H1 (cell line): ENCODE results near the gene B9D1. TPM values are rescaled to one million over a fixed set of nuclear protein-coding genes. Genes with fewer than 3 reads are reported as not detected.
A peak's percentile ranks its signal among the peaks of the same experiment; 100 is the strongest.

Experiments
- CTCF ChIA-PET: fragments of 300-600 bp; sonication (Branson Sonifier 250); formaldehyde crosslinking; loops from one replicate; lab custom pipeline; 2021; ENCODE audit not compliant: partially characterized antibody; lab: Charles Lee
- POLR2A ChIA-PET: fragments of 300-600 bp; sonication (Branson Sonifier 250); formaldehyde crosslinking; loops from one replicate; lab custom pipeline; 2021; ENCODE audit warnings: inconsistent platforms; ENCODE audit not compliant: partially characterized antibody; lab: Charles Lee
- DNase-seq, 2 experiments: peaks; one replicate each; pipeline versions ENCODE4 v3.0.0 to v3.0.0-alpha.2; 2010 to 2022; ENCODE audit warnings: low spot score in 2 of 2, low read depth in 1 of 2, mixed read lengths in 1 of 2
- FAIRE-seq: peaks from 2 replicates; lab custom pipeline; 2011; peaks lifted over from hg19 to GRCh38; lab: Jason Lieb, UNC
- H2AFZ ChIP-seq: 2 replicates; pipeline ENCODE4 v1.8.1; 2012; ENCODE audit warnings: low read length, inconsistent platforms
- H2AK5ac ChIP-seq: 2 replicates; pipeline ENCODE4 v1.6.1; 2013; ENCODE audit warnings: low read depth, low read length
- H2BK120ac ChIP-seq: replicated peaks from 2 replicates; pipeline ENCODE3; 2013; ENCODE audit warnings: low read depth, low read length, inconsistent platforms
- H2BK12ac ChIP-seq: 2 replicates; pipeline ENCODE4 v1.6.1; 2013; ENCODE audit warnings: low read depth, low read length
- H2BK15ac ChIP-seq: 2 replicates; pipeline ENCODE4 v1.6.1; 2013; ENCODE audit warnings: low read length
- H2BK20ac ChIP-seq: 2 replicates; pipeline ENCODE4 v1.6.1; 2013; ENCODE audit warnings: low read length
- H2BK5ac ChIP-seq: 2 replicates; pipeline ENCODE4 v1.6.1; 2013; ENCODE audit warnings: low read depth, low read length
- H3K14ac ChIP-seq: 2 replicates; pipeline ENCODE4 v1.6.1; 2013; ENCODE audit warnings: inconsistent platforms; ENCODE audit not compliant: insufficient read length
- H3K18ac ChIP-seq: 2 replicates; pipeline ENCODE4 v1.6.1; 2013; ENCODE audit warnings: low read length; ENCODE audit errors: extremely low read depth
- H3K23ac ChIP-seq: 2 replicates; pipeline ENCODE4 v1.6.1; 2013; ENCODE audit warnings: inconsistent platforms; ENCODE audit not compliant: insufficient read length
- H3K23me2 ChIP-seq: 2 replicates; pipeline ENCODE4 v1.6.1; 2013; ENCODE audit warnings: low read depth, low read length
- H3K27ac ChIP-seq: 2 replicates; pipeline ENCODE4 v1.6.1; 2011; ENCODE audit warnings: low read depth, low read length, inconsistent platforms
- H3K27me3 ChIP-seq, 4 experiments: replicated peaks in 1 of 4; 1 replicate in 1 of 4; 2 replicates in 3 of 4; pipeline versions ENCODE4 v1.6.1 to v1.8.1; 2011 to 2013; ENCODE audit warnings: low read length in 3 of 4, mild to moderate bottlenecking in 3 of 4, inconsistent platforms in 2 of 4, mixed read lengths in 2 of 4, moderate library complexity in 1 of 4; ENCODE audit not compliant: control insufficient read depth in 3 of 4, insufficient read depth in 3 of 4; ENCODE audit errors: extremely low read depth in 1 of 4
- H3K36me3 ChIP-seq, 4 experiments: 2 replicates each; pipeline versions ENCODE4 v1.6.1 to v1.8.1; 2011 to 2013; ENCODE audit warnings: mild to moderate bottlenecking in 4 of 4, low read length in 3 of 4, moderate library complexity in 2 of 4, control low read depth in 1 of 4, inconsistent platforms in 1 of 4; ENCODE audit not compliant: insufficient read depth in 4 of 4, control insufficient read depth in 2 of 4
- H3K4ac ChIP-seq: replicated peaks from 2 replicates; pipeline ENCODE3; 2013; ENCODE audit warnings: low read length, low read depth, mixed read lengths, inconsistent platforms; ENCODE audit not compliant: insufficient read length
- H3K4me1 ChIP-seq, 4 experiments: replicated peaks in 1 of 4; 1 replicate in 1 of 4; 2 replicates in 3 of 4; pipeline versions ENCODE4 v1.6.1 to v1.8.1; 2011 to 2013; ENCODE audit warnings: low read length in 3 of 4, inconsistent platforms in 2 of 4, mixed read lengths in 1 of 4; ENCODE audit not compliant: insufficient read depth in 4 of 4, control insufficient read depth in 3 of 4
- H3K4me2 ChIP-seq, 2 experiments: 2 replicates each; pipeline versions ENCODE4 v1.6.1 to v1.8.1; 2011 to 2013; ENCODE audit warnings: low read depth in 2 of 2, low read length in 2 of 2, control low read depth in 1 of 2, inconsistent platforms in 1 of 2, mild to moderate bottlenecking in 1 of 2; ENCODE audit not compliant: insufficient read depth in 1 of 2
- H3K4me3 ChIP-seq, 4 experiments: fragments of 200-600, 300-600 bp in 1 of 4; sonication (generic), shearing (Covaris generic), sonication (Bioruptor Twin) in 1 of 4; 2 replicates each; pipeline versions ENCODE4 v1.5.1 to v1.8.1; 2011 to 2016; ENCODE audit warnings: low read length in 4 of 4, low read depth in 3 of 4, control low read depth in 2 of 4, inconsistent platforms in 2 of 4, mild to moderate bottlenecking in 2 of 4, mixed read lengths in 1 of 4, moderate library complexity in 1 of 4; ENCODE audit not compliant: insufficient read depth in 2 of 4; ENCODE audit errors: extremely low read depth in 1 of 4
- H3K56ac ChIP-seq: replicated peaks from 2 replicates; pipeline ENCODE3; 2013; ENCODE audit warnings: low read depth, mild to moderate bottlenecking, mixed read lengths, low read length, inconsistent platforms; ENCODE audit not compliant: insufficient read length
- H3K79me1 ChIP-seq: 2 replicates; pipeline ENCODE4 v1.6.1; 2013; ENCODE audit warnings: low read depth, low read length, control low read depth
- H3K79me2 ChIP-seq, 2 experiments: 2 replicates each; pipeline versions ENCODE4 v1.6.1 to v1.8.1; 2012 to 2013; ENCODE audit warnings: low read length in 2 of 2, mild to moderate bottlenecking in 2 of 2, inconsistent platforms in 1 of 2; ENCODE audit not compliant: insufficient read depth in 2 of 2, control insufficient read depth in 1 of 2
- H3K9ac ChIP-seq, 4 experiments: replicated peaks in 1 of 4; 1 replicate in 1 of 4; 2 replicates in 3 of 4; pipeline versions ENCODE4 v1.6.1 to v1.8.1; 2011 to 2013; ENCODE audit warnings: low read depth in 3 of 4, low read length in 3 of 4, control low read depth in 2 of 4, mild to moderate bottlenecking in 2 of 4, moderate library complexity in 2 of 4, inconsistent platforms in 1 of 4; ENCODE audit errors: extremely low read depth in 1 of 4
- H3K9me3 ChIP-seq, 2 experiments: 2 replicates each; pipeline versions ENCODE4 v1.6.1 to v1.8.1; 2012 to 2013; ENCODE audit warnings: mild to moderate bottlenecking in 2 of 2, moderate library complexity in 2 of 2, control low read depth in 1 of 2, inconsistent platforms in 1 of 2, low read depth in 1 of 2, low read length in 1 of 2, mixed read lengths in 1 of 2; ENCODE audit not compliant: insufficient read depth in 2 of 2
- H4K20me1 ChIP-seq, 2 experiments: replicated peaks in 1 of 2; 2 replicates each; pipeline versions ENCODE3 to v1.8.1; 2011 to 2013; ENCODE audit warnings: inconsistent platforms in 2 of 2, low read length in 2 of 2, mild to moderate bottlenecking in 1 of 2; ENCODE audit not compliant: insufficient read depth in 2 of 2, control insufficient read depth in 1 of 2
- H4K5ac ChIP-seq: 2 replicates; pipeline ENCODE4 v1.6.1; 2013; ENCODE audit warnings: low read length, low read depth, mixed read lengths, inconsistent platforms; ENCODE audit not compliant: insufficient read length
- H4K8ac ChIP-seq: 2 replicates; pipeline ENCODE4 v1.8.0; 2013; ENCODE audit warnings: mild to moderate bottlenecking, moderate library complexity, low read length, inconsistent platforms; ENCODE audit not compliant: insufficient read depth; ENCODE audit errors: extremely low read depth
- H4K91ac ChIP-seq: replicated peaks from 2 replicates; pipeline ENCODE3; 2013; ENCODE audit warnings: low read length, mixed read lengths, inconsistent platforms; ENCODE audit not compliant: insufficient read length
- EGR1 ChIP-seq: IDR thresholded peaks from 2 replicates; pipeline ENCODE4 v1.6.1; 2011; ENCODE audit warnings: low read depth, low read length, borderline replicate concordance
- SIX5 ChIP-seq: IDR thresholded peaks from 2 replicates; pipeline ENCODE4 v1.6.1; 2011; ENCODE audit warnings: mild to moderate bottlenecking, low read depth, low read length
- WGBS, 2 experiments: shearing (Covaris generic) in 1 of 2; methylation state at CpG; one replicate each; pipeline versions ENCODE4 v1.1.6 to v1.1.7; 2013 to 2015; ENCODE audit warnings: low lambda C conversion rate in 2 of 2, mixed read lengths in 2 of 2, inconsistent platforms in 1 of 2, low coverage in 1 of 2, missing lambda C conversion rate in 1 of 2; ENCODE audit not compliant: insufficient replicate concordance in 2 of 2, insufficient coverage in 1 of 2, insufficient read length in 1 of 2; ENCODE audit errors: extremely low coverage in 1 of 2, missing lambda C conversion rate in 1 of 2; 5-methylcytosine and 5-hydroxymethylcytosine counted together
- polyA plus RNA-seq, 7 experiments: library from polyadenylated mRNA; depleted of rRNA in 3 of 7; stranded (reverse) in 5 of 7; unstranded in 2 of 7; fragments of >200 nt in 5 of 7; fragments of 200-250 nt in 2 of 7; gene quantifications; 1 replicate in 5 of 7; 2 replicates in 1 of 7; 4 replicates in 1 of 7; pipeline versions ENCODE4 v1.2.1 to v1.2.3, GENCODE V29; 2011 to 2013; ENCODE audit warnings: missing spikeins in 2 of 7, mixed read lengths in 2 of 7
- total RNA-seq: library from RNA; stranded (reverse); fragmentation: NEBNext Ultra II Directional; extraction: Animal tissue kit (Norgen Biotek cat#: 25700); gene quantifications from 2 replicates; pipeline ENCODE4 v1.2.1, GENCODE V29; 2021

B9D1 gene
- total and polyA plus RNA-seq, 2 of the 8 experiments (the other 6 are each of a cell fraction or from before 2014, with no cell fraction given): 24.6 to 65.7 TPM

- no peak overlapping the region for H2BK15ac ChIP-seq
- no peak overlapping the region for H4K5ac ChIP-seq
- H3K4me3 ChIP-seq: no peak overlapping the region
- no peak overlapping the region for H2BK20ac ChIP-seq
- H4K91ac ChIP-seq: no peak overlapping the region
- no peak overlapping the region for H3K56ac ChIP-seq
- H2BK5ac ChIP-seq: no peak overlapping the region
- POLR2A ChIA-PET: interaction anchor here (1.1 to 1.8 kb wide), 2 partner anchors 15 to 20 kb away, joined by 3 to 5 read pairs; no protein-coding TSS in a partner anchor
- no peak overlapping the region for H3K14ac ChIP-seq
- H3K9me3 ChIP-seq: no peaks in the 10 kb centered on the region
- H3K9ac ChIP-seq: no peak overlapping the region
- H2BK12ac ChIP-seq: no peak overlapping the region
- TF ChIP-seq SIX5 (no peak), EGR1 (no peak)
- TF ChIP-seq, all 59 proteins: peak for 0
- H3K18ac ChIP-seq: no peak overlapping the region
- H3K23me2 ChIP-seq: no peaks in the 10 kb centered on the region
- no peaks in the 10 kb centered on the region for H4K20me1 ChIP-seq
- CTCF ChIA-PET: interaction anchor here (0.6 kb wide), 1 partner anchor 330 kb away, joined by 4 read pairs; no protein-coding TSS in a partner anchor
- WGBS, 2 experiments: 91% methylated on average over 7 of the region's 7 CpGs; no CpG with 5 or more reads in 1 of the 2 experiments
- no peak overlapping the region for H2BK120ac ChIP-seq
- no peaks in the 10 kb centered on the region for H3K27me3 ChIP-seq
- no peak for FAIRE-seq
- no peak overlapping the region for H3K4me2 ChIP-seq
- no peak overlapping the region for H3K4ac ChIP-seq
- H3K4me1 ChIP-seq: peaks cover 0 to 3% (median 2%) of the 10 kb centered on the region in 4 experiments; a peak in 5 of 7 replicates
- H4K8ac ChIP-seq: no peak overlapping the region
- H2AK5ac ChIP-seq: 0 out of 2 replicates have a peak overlapping the region, but pooled peaks have one; percentile 34
- no peaks in the 10 kb centered on the region for H3K79me2 ChIP-seq
- H3K36me3 ChIP-seq: no peaks in the 10 kb centered on the region
- H3K27ac ChIP-seq: no peak overlapping the region
- no peak overlapping the region for H2AFZ ChIP-seq
- DNase-seq: no peak
- H3K79me1 ChIP-seq: no peaks in the 10 kb centered on the region; the same call in 1 of the 2 replicates
- no peak overlapping the region for H3K23ac ChIP-seq
These were observed 8.0 kb upstream of the B9D1 start for GRCh38 chr17:19370493-19370960.
